SW 1271 (cell line): ENCODE data around the gene DCUN1D2.
"Not testable (repeated sequence)": the region's sequence is repeated elsewhere in the genome, so short reads cannot be mapped to it uniquely, and the experiment has no call there.

Experiments
- DNase-seq, 2 experiments: peaks; one replicate each; lab custom pipeline; 2025; lab: John Stamatoyannopoulos, UW

The DCUN1D2 gene

DNA sequence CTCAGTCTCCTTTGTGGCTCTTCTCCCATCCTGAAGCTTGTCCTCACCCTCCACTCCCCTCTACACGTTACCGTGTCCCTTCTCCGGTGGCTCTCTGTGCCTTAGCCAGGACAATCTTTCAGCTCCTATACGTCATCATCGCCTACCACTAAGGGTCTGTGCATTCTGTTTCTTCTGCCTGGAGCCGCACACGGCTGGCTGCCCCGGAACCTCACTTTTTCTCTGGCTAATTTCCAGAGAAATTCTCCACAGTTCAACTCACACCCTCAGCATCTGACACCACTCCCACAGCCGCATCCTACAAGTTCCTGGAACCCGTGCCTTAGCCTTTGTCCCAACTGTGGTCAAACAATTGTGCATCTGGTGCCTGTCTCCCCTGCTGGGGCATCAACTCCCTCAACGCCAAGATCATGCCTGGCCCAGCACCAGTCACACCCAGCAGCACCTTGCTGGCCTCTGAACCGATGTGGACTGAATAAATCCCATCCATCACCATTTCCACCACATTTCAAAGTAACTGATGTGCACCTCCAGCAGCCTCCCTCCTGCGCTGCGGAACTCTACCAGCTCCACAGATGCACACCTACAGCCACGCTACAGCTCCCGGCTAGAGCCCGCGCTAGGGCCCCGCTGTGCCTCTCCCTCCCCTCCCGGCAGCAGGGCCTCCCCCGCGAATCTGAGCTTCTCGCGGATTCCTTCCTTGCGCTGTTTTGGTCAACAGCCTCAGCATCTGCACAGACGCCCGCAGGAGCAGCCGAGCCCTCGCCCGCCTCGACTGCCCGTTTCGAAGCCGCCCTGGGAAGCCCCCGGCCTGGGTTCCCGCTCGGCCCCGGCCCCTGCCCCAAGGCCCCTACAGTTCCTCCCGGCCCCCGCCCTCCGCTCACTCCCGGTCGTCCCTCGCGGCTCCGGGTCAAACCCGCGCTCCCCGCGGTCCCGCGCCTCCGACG, 689 bp downstream of the DCUN1D2 start:
- no peak for DNase-seq

DNA sequence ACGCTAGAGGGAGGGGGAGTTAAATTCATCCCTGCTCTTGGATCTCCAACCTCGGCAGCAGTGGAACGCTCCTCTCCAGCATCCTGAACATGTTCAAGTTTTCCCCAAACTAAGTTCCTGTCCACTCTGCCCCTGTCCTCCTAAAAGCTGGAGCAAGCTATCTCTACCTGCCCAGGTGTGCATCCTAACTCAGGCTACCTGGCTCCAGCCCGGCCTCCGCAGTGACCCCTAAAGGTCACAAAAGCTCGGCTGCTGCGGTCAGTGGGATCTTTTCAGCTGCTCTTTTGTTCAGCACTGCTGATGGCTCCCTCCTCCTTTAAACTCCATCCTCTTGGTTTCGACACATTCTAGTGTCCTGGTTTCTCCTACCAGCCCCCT, 1.4 kb downstream of the DCUN1D2 start:
- no peak for DNase-seq

DNA sequence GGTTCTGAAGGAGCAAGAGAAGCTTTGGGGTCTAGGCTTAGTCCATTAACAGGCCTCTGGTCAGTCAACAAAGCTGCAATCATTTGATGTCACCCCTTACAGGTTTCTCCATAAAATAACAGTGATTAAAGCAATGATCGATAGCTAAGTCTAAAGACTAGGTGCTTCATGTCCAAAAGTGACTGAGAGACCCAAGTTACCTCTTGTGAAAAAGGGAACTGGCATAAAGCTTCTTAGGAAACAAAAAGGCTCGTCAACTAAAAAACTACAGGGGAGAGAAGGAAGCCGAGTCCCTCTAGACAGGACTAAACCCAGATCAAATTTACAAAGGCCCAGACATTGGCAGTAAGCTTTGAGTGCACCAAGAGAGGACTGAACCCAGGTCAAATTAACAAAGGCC, 2.2 kb downstream of the DCUN1D2 start:
- DNase-seq: no peak

DNA sequence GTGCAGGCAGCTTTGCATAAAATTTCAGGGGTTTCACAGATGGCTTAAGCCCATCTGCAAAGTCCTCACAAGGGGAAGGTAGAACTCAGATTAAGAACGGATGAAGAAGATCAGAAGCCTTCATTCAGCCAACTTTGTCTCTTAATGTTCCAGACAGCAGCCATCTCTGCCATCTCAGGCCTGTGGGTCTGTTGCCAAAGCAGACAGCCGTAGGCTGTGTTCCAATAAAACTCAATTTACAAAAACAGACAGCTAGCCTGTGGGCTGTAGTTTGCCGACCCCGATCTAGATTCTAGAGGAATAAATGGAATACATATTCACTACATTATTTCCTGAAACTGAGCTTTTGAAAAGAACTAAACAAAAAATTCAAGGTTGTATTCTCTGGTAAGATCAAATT, 3.8 kb downstream of the DCUN1D2 start:
- DNase-seq: no peak

DNA sequence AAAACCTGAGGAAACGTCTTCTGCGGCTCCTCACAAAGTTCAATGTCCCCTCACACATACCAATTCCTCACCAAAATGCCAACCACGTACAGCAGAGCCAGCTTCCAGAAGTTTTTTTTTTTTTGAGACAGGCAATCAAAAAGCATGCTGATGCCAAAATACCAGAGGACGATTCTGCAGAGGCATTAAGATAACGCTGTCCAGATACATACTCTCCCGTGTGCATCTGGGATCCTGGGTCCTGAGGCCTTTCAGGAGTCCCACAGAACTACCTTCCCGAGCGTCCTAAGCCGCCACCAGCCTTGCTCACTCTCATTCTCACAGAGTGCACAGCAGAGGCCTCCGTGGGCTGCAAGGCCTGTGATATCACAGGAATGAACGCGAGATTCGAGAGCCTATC, 5.0 kb downstream of the DCUN1D2 start:
- no peak for DNase-seq

DNA sequence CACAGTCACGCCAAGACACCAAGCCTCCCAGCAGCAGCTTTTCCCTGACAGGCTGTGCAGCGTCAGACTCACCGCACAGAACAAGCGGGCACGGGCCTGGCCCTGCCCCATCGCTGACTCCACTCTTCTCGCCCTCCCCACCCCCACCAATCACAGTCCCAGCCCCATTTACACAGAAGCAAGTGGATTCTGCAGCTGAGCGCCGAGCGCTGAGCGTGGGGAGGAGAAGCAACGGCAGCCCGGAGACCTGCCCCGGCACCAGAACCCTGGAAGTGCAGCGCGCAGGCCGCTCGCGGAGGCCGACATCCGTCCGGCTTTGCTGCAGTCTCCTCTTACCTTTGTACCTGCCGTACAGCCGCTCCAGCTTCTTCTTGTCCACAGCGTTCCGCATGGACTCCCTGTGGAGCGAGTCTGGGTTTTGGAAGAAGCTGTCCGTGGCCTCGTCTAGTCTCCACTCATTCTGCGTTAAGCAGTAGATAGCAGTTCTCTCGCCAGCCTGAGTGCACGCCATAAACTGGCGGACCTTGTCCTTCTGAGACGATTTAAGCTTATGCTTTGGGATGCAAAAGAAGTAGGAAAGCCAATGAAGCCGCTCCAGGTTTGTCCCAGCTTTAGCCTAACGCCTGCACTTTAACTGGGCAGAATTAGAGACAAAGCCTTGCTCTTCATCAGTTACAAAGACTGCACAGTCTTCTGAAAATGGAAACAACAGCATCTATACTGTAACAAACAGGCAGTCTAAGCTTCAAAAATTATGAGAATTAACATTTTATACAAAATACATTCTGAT, 6.8 kb downstream of the DCUN1D2 start:
- no peak for DNase-seq

DNA sequence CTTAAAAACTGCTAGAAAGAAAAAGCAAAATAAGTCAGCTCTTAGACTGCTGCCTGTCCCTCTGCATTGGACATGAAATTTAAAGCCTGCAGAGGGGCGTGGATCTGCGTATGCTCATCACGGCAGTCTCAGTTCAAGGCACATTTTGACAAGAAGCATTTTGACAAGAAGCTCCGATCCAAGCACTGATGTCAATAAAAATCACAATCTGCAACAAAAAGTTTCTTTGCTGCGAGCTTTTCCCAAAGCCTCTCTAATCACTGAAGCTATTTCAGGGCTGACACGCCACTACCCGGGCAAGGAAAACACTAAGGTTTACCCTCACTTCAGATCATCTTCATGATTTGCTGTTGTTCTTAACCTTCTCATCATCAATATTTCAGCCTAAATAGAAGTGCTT, 7.4 kb downstream of the DCUN1D2 start:
- DNase-seq: no peak

DNA sequence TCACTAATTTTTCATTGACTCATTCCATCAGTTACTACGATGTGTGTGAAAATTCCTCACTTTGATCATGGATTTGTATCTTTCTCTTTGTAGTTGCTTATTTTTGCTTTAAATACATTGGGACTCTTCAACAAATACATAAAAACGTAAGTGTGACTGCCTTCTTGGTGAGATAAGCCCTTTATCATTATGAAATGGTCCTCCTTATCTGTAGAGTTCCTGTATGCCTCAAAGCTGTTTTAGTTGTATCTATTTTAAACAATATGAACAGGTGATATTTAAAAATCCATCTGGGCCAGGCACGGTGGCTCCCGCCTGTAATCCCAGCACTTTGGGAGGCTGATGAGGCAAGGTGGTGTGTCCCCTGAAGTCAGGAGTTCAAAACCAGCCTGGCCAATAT, 11.3 kb downstream of the DCUN1D2 start:
- DNase-seq: no peak

DNA sequence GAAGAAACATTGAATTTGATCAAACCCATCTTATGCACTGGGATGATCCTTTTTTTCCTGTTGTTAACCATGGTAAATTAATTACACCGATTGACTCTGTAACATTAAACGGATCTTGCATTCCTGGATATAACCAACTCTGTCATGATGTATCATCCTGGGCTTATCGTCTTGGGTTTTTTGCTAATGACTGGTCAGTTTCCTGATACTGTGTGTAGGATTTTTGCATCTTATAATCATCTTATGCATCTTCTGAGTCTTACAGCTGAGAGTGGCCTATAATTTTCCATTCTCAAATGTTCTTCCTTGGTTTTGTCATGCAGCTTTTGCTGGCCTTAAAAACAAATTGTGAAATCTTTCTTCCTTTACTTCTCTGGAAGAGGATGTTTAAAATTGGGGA, 12.8 kb downstream of the DCUN1D2 start:
- no peak for DNase-seq

DNA sequence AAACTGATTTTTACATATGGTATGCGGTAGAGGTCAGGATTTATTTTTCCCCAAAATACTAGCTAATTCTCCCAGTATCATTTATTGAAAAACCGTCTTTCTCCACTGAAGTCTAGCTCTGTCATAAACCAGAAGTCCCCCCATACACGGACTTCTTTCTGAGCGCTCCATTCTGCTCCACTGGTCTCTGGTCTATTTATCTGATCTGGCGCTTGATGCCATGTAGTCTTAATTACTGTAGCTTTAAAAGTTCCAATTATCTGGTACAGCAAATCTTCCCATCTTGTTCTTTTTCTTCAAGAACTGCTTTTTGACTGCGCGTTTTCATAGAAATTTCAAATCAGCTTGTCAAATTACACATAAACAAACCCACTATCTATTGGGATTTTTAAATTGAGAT, 13.7 kb downstream of the DCUN1D2 start:
- DNase-seq: no peak

DNA sequence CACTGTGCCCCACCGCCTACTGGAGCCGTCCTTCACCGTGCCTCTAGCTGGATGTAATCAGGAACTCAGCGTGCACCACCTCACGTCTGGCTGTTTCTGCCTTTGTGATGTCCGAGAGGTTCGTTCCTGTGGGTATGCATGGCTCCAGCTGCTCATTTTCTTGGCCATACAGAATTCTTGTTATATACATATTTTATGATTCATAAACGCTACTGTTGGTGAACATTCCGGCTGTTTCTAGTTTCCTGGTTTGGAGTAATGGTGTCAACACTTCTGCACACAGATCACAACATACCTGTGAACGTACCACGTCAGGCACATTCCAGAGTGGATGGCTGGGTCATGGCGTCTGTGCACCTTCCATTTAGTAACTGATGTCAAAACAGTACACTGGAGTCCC, 14.6 kb downstream of the DCUN1D2 start:
- DNase-seq: no peak

DNA sequence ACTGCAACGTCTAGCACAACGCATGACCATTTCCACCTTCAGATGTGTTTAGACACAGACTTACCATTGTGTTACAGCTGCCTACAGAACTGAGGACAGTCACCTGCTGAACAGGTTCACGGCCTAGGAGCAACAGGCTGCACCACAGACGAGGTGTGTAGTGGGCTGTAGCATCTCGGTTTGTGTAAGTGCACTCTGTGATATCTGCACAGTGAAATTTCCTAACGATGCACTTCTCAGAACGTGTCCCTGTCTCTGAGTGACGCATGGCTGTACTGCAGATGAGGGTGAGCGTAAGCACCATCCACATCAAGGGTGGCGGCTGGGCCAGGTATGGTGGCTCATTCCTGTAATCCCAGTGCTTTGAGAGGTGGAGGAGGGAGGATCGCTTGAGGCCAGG, 15.2 kb downstream of the DCUN1D2 start:
- no peak for DNase-seq

DNA sequence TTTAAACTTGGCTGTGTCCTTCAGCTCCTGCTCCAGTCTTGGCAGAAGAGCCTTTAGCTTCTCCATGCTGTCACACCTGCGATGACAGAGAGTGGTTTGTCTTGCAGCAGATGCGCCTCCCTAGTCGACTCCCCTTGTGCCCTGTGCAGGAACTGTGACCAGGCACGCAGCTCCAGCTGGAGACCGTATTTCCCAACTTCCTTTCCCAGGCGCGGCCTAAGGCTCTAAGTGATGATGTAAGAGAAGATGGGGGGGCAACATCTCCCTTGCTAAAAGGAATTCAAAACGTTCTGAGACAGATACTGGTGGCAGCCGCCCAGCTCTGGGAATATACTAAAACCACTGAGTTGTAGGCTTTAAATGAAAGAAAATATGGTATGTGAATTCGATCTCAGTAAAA, 16.3 kb downstream of the DCUN1D2 start:
- DNase-seq: no peak

DNA sequence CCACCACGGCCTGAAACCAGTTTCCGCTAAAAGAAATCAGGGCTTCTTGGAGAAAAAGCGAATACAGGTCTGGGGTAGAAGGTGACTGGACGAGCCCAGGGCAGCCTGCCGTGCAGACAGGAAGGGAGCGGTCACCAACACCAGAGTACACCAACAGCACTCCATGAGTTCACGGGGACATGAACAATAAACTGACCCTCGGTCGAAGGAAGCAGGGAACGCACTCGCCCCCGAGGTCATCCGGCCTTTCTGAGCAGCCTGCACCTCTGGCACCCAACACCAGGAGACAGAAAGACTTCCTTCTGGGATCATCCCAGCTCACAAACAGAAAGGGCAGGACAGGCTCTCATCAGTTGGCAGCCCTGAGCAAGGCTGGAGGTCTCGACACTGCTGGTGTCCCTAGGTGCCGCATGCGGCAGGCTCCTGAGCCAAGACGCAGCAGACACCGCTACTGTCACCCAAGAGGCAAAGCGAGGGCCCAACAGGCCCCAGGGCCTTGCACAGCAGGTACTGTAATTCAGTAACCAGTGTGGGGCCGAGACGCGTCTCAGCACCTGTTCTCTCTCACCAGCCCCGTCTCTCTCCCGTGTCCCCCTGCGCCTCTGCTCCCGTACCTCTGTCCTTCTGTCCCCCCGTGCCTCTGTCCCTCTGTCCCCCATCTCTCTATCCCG, 18.0 kb downstream of the DCUN1D2 start:
- no peak for DNase-seq

DNA sequence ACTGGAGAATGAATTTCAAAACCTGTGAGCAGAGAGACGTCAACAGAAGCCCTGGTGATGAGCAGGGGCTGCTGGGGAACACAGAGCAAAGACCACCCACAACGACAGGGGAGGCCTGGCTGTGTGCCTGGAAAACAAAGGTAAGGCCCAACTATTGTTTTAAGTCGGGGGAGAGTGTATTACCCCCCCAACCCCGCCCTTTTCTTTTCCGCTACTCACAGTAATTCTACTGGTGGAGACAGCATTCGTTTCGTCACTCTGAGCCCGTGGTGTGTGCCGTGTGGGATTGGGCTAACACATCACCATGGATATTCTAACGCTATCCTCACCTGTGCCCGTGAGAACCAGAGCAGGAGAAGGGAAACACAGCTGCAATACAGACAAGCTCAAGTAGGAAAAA, 18.7 kb downstream of the DCUN1D2 start:
- DNase-seq: no peak

DNA sequence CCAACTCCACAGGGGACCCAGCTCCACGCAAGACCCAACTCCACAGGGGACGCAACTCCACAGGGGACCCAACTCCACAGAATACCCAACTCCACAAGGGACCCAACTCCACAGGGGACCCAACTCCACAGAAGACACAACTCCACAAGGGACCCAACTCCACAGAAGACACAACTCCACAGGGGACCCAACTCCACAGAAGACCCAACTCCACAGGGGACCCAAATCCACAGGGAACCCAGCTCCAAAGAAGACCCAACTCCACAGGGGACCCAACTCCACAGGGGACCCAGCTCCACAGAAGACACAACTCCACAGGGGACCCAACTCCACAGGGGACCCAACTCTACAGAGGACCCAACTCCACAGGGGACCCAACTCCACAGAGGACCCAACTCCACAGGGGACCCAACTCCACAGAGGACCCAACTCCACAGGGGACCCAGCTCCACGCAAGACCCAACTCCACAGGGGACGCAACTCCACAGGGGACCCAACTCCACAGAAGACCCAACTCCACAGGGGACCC, 19.8 kb downstream of the DCUN1D2 start:
- not testable (repeated sequence) for DNase-seq

DNA sequence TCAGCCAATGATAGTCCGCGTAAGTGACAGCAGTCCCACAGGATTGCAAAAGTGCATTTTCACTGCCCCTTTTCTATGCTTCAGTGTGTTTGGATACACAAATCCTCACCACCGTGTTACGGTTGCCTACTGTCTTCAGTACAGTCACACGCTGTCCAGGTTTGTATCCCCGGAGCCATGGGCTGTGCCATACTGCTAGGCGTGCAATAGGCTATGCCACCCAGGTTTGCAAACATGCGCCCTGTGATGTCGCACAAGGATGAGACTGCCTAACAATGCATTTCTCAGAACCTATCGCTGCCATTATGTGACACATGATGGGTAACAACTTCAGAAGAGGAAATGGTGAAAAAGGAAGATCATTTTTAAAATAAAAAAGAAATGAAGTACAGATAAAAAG, 20.4 kb downstream of the DCUN1D2 start:
- DNase-seq: no peak

DNA sequence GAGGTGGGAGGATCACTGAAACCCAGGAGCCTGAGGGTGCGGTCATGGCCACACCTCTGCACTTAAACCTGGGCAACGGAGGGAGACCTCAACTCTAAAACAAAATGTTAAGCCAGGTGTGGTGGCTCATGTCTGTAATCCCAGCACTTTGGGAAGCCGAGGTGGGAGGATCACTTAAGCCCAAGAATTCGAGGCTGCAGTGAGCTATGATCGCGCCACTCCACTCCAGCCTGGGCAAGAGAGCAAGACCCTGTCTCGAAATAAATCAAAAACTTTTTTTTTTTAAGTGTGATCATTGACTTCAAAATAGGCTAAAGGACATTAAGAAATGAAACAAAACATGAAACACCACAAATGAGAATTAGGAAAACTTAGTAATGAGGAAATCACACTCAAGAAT, 20.9 kb downstream of the DCUN1D2 start:
- no peak for DNase-seq

DNA sequence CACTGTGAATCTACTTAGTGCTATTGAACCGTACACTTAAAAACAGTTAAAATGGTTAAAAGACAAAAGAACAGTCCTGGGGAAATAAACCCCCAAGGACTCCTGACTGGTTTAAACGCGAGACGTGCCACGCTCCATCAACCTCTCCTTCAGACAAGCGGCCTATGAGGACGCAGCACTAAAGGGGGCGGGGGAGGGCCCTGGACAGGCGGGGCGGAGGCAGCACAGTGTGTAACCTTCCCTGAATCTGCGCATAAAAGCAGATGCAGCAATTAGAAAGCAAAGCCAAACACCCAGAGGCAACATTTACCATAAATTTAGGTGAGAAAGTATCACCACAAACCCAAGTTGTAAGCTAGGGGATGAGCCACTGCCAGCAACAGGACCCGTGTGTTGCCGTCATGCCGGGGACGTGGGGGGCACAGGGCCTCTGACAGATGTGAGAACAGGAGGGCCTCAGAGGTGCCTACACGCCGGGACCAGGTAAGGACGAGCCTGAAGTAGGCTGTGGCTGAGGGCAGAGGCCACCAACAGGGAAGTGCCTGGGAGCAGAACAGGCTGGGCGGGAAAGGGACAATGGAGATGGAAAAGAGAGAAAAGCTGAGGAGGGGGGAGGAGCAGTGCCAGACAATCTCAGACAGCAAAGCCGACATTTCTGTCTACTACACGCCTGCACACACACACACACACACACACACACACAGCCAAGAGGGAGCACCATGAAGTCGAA, 21.9 kb downstream of the DCUN1D2 start:
- no peak for DNase-seq

DNA sequence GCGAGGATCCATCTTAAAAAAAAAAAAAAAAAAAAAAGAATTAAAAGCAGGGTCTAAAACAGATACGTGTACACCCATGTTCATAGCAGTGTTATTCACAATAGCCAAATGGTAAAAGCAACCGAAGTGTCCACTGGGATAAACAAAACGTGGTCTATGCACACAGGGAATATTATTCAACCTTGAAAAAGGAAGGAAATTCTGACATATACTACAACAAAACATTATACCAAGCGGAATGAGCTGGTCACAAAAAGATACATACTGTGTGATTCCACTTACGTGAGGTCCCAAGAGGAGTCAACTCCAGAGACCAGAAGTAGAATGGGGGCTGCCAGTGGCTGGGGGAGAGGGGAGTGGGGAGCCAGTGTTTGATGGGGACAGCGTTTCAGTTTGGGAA, 22.5 kb downstream of the DCUN1D2 start:
- no peak for DNase-seq

DNA sequence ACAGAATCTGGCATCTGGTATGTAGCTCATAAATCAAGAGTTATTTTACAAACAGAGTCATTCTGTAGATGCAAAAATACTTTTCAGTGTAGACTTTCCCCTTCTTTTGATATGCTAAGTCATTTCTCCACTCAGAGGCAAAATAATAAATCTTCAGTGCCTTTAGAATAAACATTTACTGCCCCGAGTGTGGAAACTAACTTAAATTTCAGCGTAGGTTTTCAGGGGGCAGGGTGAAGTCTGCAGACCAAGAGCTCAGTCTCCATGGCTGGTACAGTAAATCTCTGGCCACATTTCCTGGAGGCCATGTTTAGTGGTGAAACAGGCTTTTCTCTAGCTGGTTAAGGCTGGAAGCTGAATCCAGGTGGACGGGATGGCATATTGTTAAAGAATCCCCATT, 24.1 kb downstream of the DCUN1D2 start:
- no peak for DNase-seq

DNA sequence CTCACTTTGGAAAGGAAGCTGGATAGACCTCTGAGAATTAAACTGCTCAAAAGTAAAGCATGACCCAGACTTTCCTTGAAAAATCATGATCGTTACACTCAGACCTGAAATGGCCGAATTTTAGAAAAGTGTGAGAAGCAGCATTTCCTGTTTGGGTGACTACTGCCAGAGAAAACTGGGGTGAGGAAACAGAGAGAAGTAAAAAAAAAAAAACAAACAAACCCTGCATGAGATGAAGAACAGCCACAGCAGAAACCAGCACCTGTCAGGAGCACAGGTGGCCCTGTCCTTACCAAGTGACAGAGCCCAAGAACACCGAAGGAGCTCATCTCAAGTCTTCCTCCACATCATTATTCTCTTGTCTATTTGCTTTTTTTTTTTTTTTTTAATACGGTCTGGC, 25.2 kb downstream of the DCUN1D2 start:
- no peak for DNase-seq
